ENCODE results near the gene ANO5. TPM values are rescaled to one million over a fixed set of nuclear protein-coding genes. Genes with fewer than 3 reads are reported as not detected.

The ANO5 gene
- total RNA-seq, 1 experiment from 2014 or later, result 6.3 TPM

DNA sequence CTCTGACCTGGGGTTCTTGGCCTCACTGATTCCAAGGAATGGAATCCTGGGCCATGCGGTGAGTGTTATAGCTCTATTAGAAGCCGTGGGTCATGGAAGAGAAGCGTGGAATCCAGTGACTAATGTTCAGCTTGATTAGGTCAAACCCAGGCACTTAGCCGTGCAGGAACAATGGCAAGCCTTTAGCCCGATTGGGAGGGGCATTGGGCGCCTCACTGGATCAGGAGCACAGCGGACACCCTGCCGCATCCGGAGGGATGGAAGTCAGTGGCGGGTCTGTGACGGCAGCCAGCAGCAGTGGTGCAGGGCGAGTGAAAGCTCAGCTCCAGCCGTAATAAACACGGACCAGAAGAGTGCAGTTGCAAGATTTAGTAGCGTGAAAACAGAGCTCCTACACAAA, 124.8 kb downstream of the ANO5 start (continued):
- no peak for TF ChIP-seq GABPB1 (CRISPR knock-in tag; IDR thresholded peaks at IDR 0.05)
- no peak for TF ChIP-seq IRF2 (CRISPR knock-in tag; IDR thresholded peaks at IDR 0.05; ENCODE audit: borderline replicate concordance, low read depth)
- no peak for TF ChIP-seq GRHL2 (CRISPR knock-in tag; IDR thresholded peaks at IDR 0.05; ENCODE audit: insufficient replicate concordance, severe bottlenecking)
- TF ChIP-seq, protein P1, sequence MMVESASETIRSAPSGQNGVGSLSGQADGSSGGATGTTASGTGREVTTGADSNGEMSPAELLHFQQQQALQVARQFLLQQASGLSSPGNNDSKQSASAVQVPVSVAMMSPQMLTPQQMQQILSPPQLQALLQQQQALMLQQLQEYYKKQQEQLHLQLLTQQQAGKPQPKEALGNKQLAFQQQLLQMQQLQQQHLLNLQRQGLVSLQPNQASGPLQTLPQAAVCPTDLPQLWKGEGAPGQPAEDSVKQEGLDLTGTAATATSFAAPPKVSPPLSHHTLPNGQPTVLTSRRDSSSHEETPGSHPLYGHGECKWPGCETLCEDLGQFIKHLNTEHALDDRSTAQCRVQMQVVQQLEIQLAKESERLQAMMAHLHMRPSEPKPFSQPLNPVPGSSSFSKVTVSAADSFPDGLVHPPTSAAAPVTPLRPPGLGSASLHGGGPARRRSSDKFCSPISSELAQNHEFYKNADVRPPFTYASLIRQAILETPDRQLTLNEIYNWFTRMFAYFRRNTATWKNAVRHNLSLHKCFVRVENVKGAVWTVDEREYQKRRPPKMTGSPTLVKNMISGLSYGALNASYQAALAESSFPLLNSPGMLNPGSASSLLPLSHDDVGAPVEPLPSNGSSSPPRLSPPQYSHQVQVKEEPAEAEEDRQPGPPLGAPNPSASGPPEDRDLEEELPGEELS (CRISPR knock-in tag; IDR thresholded peaks at IDR 0.05), result no peak

DNA sequence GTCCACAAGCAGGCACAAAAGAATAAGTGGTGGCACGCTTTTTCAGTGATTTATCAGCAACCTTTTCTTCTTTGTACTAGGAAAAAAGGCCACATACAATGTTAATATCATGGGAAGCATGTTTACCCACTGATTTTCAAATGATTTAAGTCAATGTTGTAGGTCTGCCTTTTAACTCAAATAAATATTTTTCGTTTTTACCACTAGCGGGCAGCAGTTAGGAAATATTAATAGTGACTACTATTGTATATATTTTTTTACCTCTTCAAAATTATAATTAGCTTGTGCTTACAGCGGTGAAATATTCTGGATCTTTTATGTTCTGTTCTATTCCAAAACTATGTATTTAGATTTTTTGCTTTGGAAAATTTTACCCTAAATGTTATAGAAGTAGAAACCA, 138.9 kb downstream of the ANO5 start:
- ATAC-seq (no peak), DNase-seq (ENCODE audit: low spot score) (no peak)
- Mint-ChIP-seq H3K9me3 (no peaks in the 10 kb centered on the region), H3K27me3 (ENCODE audit: low read depth) (no peaks in the 10 kb centered on the region), H3K4me1 (peaks cover 29% of the 10 kb centered on the region), H3K36me3 (no peaks in the 10 kb centered on the region), H3K4me3 (no peak overlapping the region), H3K27ac (no peak overlapping the region)
- TF ChIP-seq NR3C1 (CRISPR knock-in tag; conservative IDR thresholded peaks at IDR 0.05; ENCODE audit: low read depth), result no peak
- no peak for TF ChIP-seq ZBTB21 (CRISPR knock-in tag; IDR thresholded peaks at IDR 0.05; ENCODE audit: borderline replicate concordance)
- TF ChIP-seq, protein P2, sequence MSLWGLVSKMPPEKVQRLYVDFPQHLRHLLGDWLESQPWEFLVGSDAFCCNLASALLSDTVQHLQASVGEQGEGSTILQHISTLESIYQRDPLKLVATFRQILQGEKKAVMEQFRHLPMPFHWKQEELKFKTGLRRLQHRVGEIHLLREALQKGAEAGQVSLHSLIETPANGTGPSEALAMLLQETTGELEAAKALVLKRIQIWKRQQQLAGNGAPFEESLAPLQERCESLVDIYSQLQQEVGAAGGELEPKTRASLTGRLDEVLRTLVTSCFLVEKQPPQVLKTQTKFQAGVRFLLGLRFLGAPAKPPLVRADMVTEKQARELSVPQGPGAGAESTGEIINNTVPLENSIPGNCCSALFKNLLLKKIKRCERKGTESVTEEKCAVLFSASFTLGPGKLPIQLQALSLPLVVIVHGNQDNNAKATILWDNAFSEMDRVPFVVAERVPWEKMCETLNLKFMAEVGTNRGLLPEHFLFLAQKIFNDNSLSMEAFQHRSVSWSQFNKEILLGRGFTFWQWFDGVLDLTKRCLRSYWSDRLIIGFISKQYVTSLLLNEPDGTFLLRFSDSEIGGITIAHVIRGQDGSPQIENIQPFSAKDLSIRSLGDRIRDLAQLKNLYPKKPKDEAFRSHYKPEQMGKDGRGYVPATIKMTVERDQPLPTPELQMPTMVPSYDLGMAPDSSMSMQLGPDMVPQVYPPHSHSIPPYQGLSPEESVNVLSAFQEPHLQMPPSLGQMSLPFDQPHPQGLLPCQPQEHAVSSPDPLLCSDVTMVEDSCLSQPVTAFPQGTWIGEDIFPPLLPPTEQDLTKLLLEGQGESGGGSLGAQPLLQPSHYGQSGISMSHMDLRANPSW (CRISPR knock-in tag; conservative IDR thresholded peaks at IDR 0.05; ENCODE audit: low read depth), result no peak
- no peak for TF ChIP-seq ZNF219 (CRISPR knock-in tag; IDR thresholded peaks at IDR 0.05; ENCODE audit: borderline replicate concordance)
- TF ChIP-seq NFATC4 (CRISPR knock-in tag; IDR thresholded peaks at IDR 0.05), result no peak
- no peak for TF ChIP-seq ELF4 (CRISPR knock-in tag; IDR thresholded peaks at IDR 0.05; ENCODE audit: low read depth)
- TF ChIP-seq, protein P3, sequence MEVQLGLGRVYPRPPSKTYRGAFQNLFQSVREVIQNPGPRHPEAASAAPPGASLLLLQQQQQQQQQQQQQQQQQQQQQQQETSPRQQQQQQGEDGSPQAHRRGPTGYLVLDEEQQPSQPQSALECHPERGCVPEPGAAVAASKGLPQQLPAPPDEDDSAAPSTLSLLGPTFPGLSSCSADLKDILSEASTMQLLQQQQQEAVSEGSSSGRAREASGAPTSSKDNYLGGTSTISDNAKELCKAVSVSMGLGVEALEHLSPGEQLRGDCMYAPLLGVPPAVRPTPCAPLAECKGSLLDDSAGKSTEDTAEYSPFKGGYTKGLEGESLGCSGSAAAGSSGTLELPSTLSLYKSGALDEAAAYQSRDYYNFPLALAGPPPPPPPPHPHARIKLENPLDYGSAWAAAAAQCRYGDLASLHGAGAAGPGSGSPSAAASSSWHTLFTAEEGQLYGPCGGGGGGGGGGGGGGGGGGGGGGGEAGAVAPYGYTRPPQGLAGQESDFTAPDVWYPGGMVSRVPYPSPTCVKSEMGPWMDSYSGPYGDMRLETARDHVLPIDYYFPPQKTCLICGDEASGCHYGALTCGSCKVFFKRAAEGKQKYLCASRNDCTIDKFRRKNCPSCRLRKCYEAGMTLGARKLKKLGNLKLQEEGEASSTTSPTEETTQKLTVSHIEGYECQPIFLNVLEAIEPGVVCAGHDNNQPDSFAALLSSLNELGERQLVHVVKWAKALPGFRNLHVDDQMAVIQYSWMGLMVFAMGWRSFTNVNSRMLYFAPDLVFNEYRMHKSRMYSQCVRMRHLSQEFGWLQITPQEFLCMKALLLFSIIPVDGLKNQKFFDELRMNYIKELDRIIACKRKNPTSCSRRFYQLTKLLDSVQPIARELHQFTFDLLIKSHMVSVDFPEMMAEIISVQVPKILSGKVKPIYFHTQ (CRISPR knock-in tag; IDR thresholded peaks at IDR 0.05), result no peak
- no peak for TF ChIP-seq GRHL2 (CRISPR knock-in tag; IDR thresholded peaks at IDR 0.05; ENCODE audit: insufficient replicate concordance, severe bottlenecking)
- TF ChIP-seq ATF1 (CRISPR knock-in tag; IDR thresholded peaks at IDR 0.05), result no peak
- TF ChIP-seq ZNF317 (CRISPR knock-in tag; IDR thresholded peaks at IDR 0.05; ENCODE audit: borderline replicate concordance, low read depth), result no peak
- TF ChIP-seq FOXK1 (CRISPR knock-in tag; IDR thresholded peaks at IDR 0.05), result no peak
- CTCF ChIA-PET, result no interaction called here
- POLR2A ChIA-PET, result no interaction called here

Other genes starting within 250 kb of the ANO5 start
- gene SLC17A6, start 145.3 kb downstream of the ANO5 start, total RNA-seq (2021), result 0.11 to 0.24 TPM (median 0.14 TPM) in 3 replicates

Data from WTC11 (cell line).